Fibroblast of skin of left biceps (primary cell): ENCODE results near the gene SRM.
"Not testable (repeated sequence)": the region's sequence is repeated elsewhere in the genome, so short reads cannot be mapped to it uniquely, and the experiment has no call there.

Source experiments
- DNase-seq, 2 experiments: peaks; one replicate each; pipeline ENCODE4 v3.0.0-alpha.2; 2013; ENCODE audit warnings: low read depth in 2 of 2

SRM gene

GRCh38 chr1:11019358-11019757 lies 40.5 kb downstream of the SRM start:
- not testable (repeated sequence) for DNase-seq

GRCh38 chr1:11013160-11013531 lies 46.7 kb downstream of the SRM start:
- no peak for DNase-seq

GRCh38 chr1:11012260-11013159 lies 47.3 kb downstream of the SRM start, which contains the start of gene TARDBP:
TSS of gene TARDBP (plus strand) at chr1:11012654. CDS start at chr1:11013728, 1,074 bp downstream.
- DNase-seq = peak; percentile 79 to 85
